NCI-H2029 (cell line): ENCODE measurements around the gene ALKBH4.
A peak's percentile ranks its signal among the peaks of the same experiment; 100 is the strongest.
"Not testable (repeated sequence)": the region's sequence is repeated elsewhere in the genome, so short reads cannot be mapped to it uniquely, and the experiment has no call there.

Experiments
- DNase-seq: peaks from one replicate; lab custom pipeline; 2025; lab: John Stamatoyannopoulos, UW

Gene ALKBH4

GRCh38 chr7:102454932-102455331 lies 9.7 kb downstream of the ALKBH4 start:
- DNase-seq, result not testable (repeated sequence)

GRCh38 chr7:102454468-102454867 lies 10.2 kb downstream of the ALKBH4 start:
- peak; percentile 19 for DNase-seq

GRCh38 chr7:102453319-102453718 lies 11.3 kb downstream of the ALKBH4 start:
- DNase-seq, result peak; percentile 9

GRCh38 chr7:102452451-102452850 lies 12.2 kb downstream of the ALKBH4 start:
- DNase-seq, result no peak

- DNase-seq, result no peak
Observed at GRCh38 chr7:102451371-102452054, 13.2 kb downstream of the ALKBH4 start.

GRCh38 chr7:102450242-102450641 lies 14.4 kb downstream of the ALKBH4 start:
- no peak for DNase-seq

GRCh38 chr7:102449136-102449535 lies 15.5 kb downstream of the ALKBH4 start:
- no peak for DNase-seq

GRCh38 chr7:102447311-102447710 lies 17.4 kb downstream of the ALKBH4 start:
- no peak for DNase-seq

GRCh38 chr7:102446387-102447156 lies 18.1 kb downstream of the ALKBH4 start:
- DNase-seq, result no peak

GRCh38 chr7:102445674-102446071 lies 19.0 kb downstream of the ALKBH4 start:
- DNase-seq, result no peak

GRCh38 chr7:102444961-102445673 lies 19.5 kb downstream of the ALKBH4 start:
- DNase-seq, result no peak

- peak; percentile 51 for DNase-seq
Observed at GRCh38 chr7:102439963-102440795, 24.5 kb downstream of the ALKBH4 start.

GRCh38 chr7:102436118-102436517 lies 28.5 kb downstream of the ALKBH4 start:
- no peak for DNase-seq

- no peak for DNase-seq
Observed at GRCh38 chr7:102434039-102434486, 30.6 kb downstream of the ALKBH4 start.

GRCh38 chr7:102433219-102434038 lies 31.2 kb downstream of the ALKBH4 start, which contains the start of gene ORAI2:
Gene ORAI2, plus strand, starts transcription at chr7:102433575. Its CDS starts 5,382 bp downstream, at chr7:102438957.
- peak; percentile 41 for DNase-seq

GRCh38 chr7:102432442-102433218 lies 32.0 kb downstream of the ALKBH4 start:
- no peak for DNase-seq

GRCh38 chr7:102431617-102432298 lies 32.9 kb downstream of the ALKBH4 start:
- peak; percentile 56 for DNase-seq

GRCh38 chr7:102429141-102429899 lies 35.3 kb downstream of the ALKBH4 start:
- no peak for DNase-seq

GRCh38 chr7:102427019-102427405 lies 37.7 kb downstream of the ALKBH4 start:
- no peak for DNase-seq
